K562 (cell line): Measurements from ENCODE around the gene COL26A1. TPM values are rescaled to one million over a fixed set of nuclear protein-coding genes. Genes with fewer than 3 reads are reported as not detected.

Source experiments
- ATAC-seq: fragments of 200-7000 bp; cut with Tn5 transposase; 3 replicates; pipeline ENCODE4 v1.9.1; 2020; ENCODE audit warnings: moderate library complexity
- BruUV-seq: library from RNA; stranded (reverse); fragments of 400-500 nt; replicated peaks from 2 replicates; lab custom pipeline; 2021; lab: Mats Ljungman, UMichigan
- CTCF ChIA-PET: fragments of 300-600 bp; formaldehyde crosslinking; extraction: SDS; loops from one replicate; lab custom pipeline; 2021; ENCODE audit warnings: low intra/inter-chr PET ratio; lab: Yijun Ruan, JAX
- POLR2A ChIA-PET: fragments of 300-600, 350-650 bp; sonication (Branson Sonifier 250); formaldehyde crosslinking; extraction: SDS; loops from one replicate; lab custom pipeline; 2021; ENCODE audit warnings: antibody characterized with exemption, inconsistent platforms; lab: Yijun Ruan, JAX
- DNase-seq, 4 experiments: peaks; one replicate each; pipeline versions ENCODE4 v3.0.0 to v3.0.0-alpha.2; 2011 to 2018; ENCODE audit warnings: low spot score in 3 of 4, mixed read lengths in 3 of 4; ENCODE audit errors: extremely low read depth in 1 of 4
- FAIRE-seq: peaks from 2 replicates; lab custom pipeline; 2011; peaks lifted over from hg19 to GRCh38; lab: Jason Lieb, UNC
- H2AFZ ChIP-seq: 2 replicates; pipeline ENCODE4 v1.6.0; 2011; ENCODE audit warnings: low read depth, low read length, control low read depth, inconsistent platforms
- H3K27ac ChIP-seq: fragments of 200-600 bp; 3 replicates; pipeline ENCODE4 v1.8.0; 2011; ENCODE audit warnings: low read depth, mild to moderate bottlenecking, control low read depth, inconsistent platforms, low read length, moderate library complexity, mixed read lengths; ENCODE audit errors: extremely low read depth
- H3K27me3 ChIP-seq, 2 experiments: fragments of 300-600 bp in 1 of 2; 2 replicates in 1 of 2; 3 replicates in 1 of 2; pipeline versions ENCODE4 v1.6.0 to v1.8.0; 2011; ENCODE audit warnings: inconsistent platforms in 2 of 2, low read length in 2 of 2, mild to moderate bottlenecking in 1 of 2, mixed read lengths in 1 of 2, moderate library complexity in 1 of 2; ENCODE audit not compliant: control insufficient read depth in 2 of 2, insufficient read depth in 2 of 2
- H3K36me3 ChIP-seq: fragments of 300-600 bp; 3 replicates; pipeline ENCODE4 v1.8.0; 2011; ENCODE audit warnings: mild to moderate bottlenecking, low read length, inconsistent platforms; ENCODE audit not compliant: control insufficient read depth, insufficient read depth
- H3K4me1 ChIP-seq, 2 experiments: fragments of 200-600 bp in 1 of 2; replicated peaks in 1 of 2; 2 replicates in 1 of 2; 3 replicates in 1 of 2; pipeline versions ENCODE4 v1.5.1 to v1.8.0; 2011; ENCODE audit warnings: inconsistent platforms in 2 of 2, low read length in 2 of 2, mild to moderate bottlenecking in 1 of 2, mixed read lengths in 1 of 2, moderate library complexity in 1 of 2; ENCODE audit not compliant: control insufficient read depth in 2 of 2, insufficient read depth in 2 of 2
- H3K4me2 ChIP-seq: 2 replicates; pipeline ENCODE4 v1.6.1; 2011; ENCODE audit warnings: low read length, control low read depth, inconsistent platforms, mixed read lengths; ENCODE audit not compliant: insufficient read depth
- H3K4me3 ChIP-seq: fragments of 200-600 bp; sonication (generic), shearing (Covaris generic); 2 replicates; pipeline ENCODE4 v1.5.1; 2016; ENCODE audit warnings: control low read depth, inconsistent platforms
- H3K79me2 ChIP-seq: fragments of 200-600 bp; 3 replicates; pipeline ENCODE4 v1.8.0; 2011; ENCODE audit warnings: low read length, inconsistent platforms; ENCODE audit not compliant: control insufficient read depth, insufficient read depth
- H3K9ac ChIP-seq, 2 experiments: 2 replicates each; pipeline versions ENCODE4 v1.6.0 to v1.6.1; 2011; ENCODE audit warnings: low read depth in 2 of 2, low read length in 2 of 2, control low read depth in 1 of 2, inconsistent platforms in 1 of 2, mild to moderate bottlenecking in 1 of 2, mixed read lengths in 1 of 2; ENCODE audit not compliant: insufficient read depth in 1 of 2
- H3K9me1 ChIP-seq: one replicate; pipeline ENCODE4 v1.6.0; 2011; ENCODE audit warnings: inconsistent platforms, mild to moderate bottlenecking, low read length, moderate library complexity; ENCODE audit not compliant: control insufficient read depth, insufficient read depth
- H3K9me3 ChIP-seq: replicated peaks from 2 replicates; pipeline ENCODE4 v1.5.1; 2011; ENCODE audit warnings: low read depth, low read length, inconsistent platforms; ENCODE audit not compliant: control insufficient read depth, insufficient read depth
- H4K20me1 ChIP-seq: replicated peaks from 2 replicates; pipeline ENCODE4 v1.6.1; 2011; ENCODE audit warnings: low read length, inconsistent platforms, mixed read lengths; ENCODE audit not compliant: control insufficient read depth, insufficient read depth
- CBFA2T2 ChIP-seq: fragments of 450-650 bp; conservative IDR thresholded peaks from 2 replicates; pipeline ENCODE4 v1.6.1; 2017; ENCODE audit warnings: mild to moderate bottlenecking
- CEBPB ChIP-seq: fragments of 450-650 bp; IDR thresholded peaks from 2 replicates; pipeline ENCODE4 v1.6.1; 2016; ENCODE audit warnings: missing genetic modification characterization, missing compliant biosample characterization
- EWSR1 ChIP-seq: fragments of 450-650 bp; IDR thresholded peaks from 2 replicates; pipeline ENCODE4 v1.6.1; 2018; ENCODE audit warnings: borderline replicate concordance, mild to moderate bottlenecking, low read depth, moderate library complexity; ENCODE audit not compliant: partially characterized antibody
- ILF3 ChIP-seq: fragments of 450-650 bp; IDR thresholded peaks from 2 replicates; pipeline ENCODE4 v1.6.1; 2018; ENCODE audit warnings: antibody characterized with exemption, mild to moderate bottlenecking, moderate library complexity, borderline replicate concordance
- NFE2 ChIP-seq: IDR thresholded peaks from 2 replicates; pipeline ENCODE4 v1.6.1; 2014; ENCODE audit warnings: antibody characterized with exemption, low read depth
- SIN3A ChIP-seq, 2 experiments: fragments of 150-350 bp in 1 of 2; IDR thresholded peaks; 2 replicates each; pipeline ENCODE4 v1.6.1; 2011 to 2016; ENCODE audit warnings: borderline replicate concordance in 2 of 2, low read depth in 2 of 2, low read length in 2 of 2, mild to moderate bottlenecking in 2 of 2, moderate library complexity in 2 of 2; ENCODE audit not compliant: control insufficient read depth in 1 of 2
- ZNF384 ChIP-seq: IDR thresholded peaks from 2 replicates; pipeline ENCODE4 v1.6.1; 2012; ENCODE audit warnings: low read depth, low read length, improper control_type of control experiment
- ZNF586 ChIP-seq: fragments of 450-650 bp; formaldehyde crosslinking; conservative IDR thresholded peaks from 2 replicates; pipeline ENCODE4 v1.4.0; 2020; ENCODE audit warnings: mild to moderate bottlenecking, moderate library complexity
- WGBS: fragments of 100-300 bp; shearing (Covaris generic); methylation state at CpG from one replicate; pipeline ENCODE4 v1.1.6; 2016; ENCODE audit warnings: low coverage, mixed read lengths; ENCODE audit not compliant: insufficient coverage; ENCODE audit errors: missing lambda C conversion rate; 5-methylcytosine and 5-hydroxymethylcytosine counted together
- in situ Hi-C: fragments of 300-500 bp; cut with MboI; formaldehyde crosslinking; loops from 4 replicates; pipeline ENCODE4 v1.15.0; 2018; ENCODE audit warnings: inconsistent platforms, mixed read lengths
- intact Hi-C: fragments of 100-400 bp; cut with micrococcal nuclease; formaldehyde crosslinking; loops from 2 replicates; pipeline ENCODE4 v1.14.2; 2022
- polyA plus RNA-seq, 8 experiments: library from polyadenylated mRNA; depleted of rRNA in 4 of 8; stranded (reverse) in 5 of 8; unstranded in 3 of 8; fragments of >200 nt; fragmentation: Nextera tagmentation in 2 of 8; fragmentation: Illumina TruSeq in 1 of 8; extraction: Ambion mirVana in 2 of 8; extraction: Trizol in 1 of 8; gene quantifications; 2 replicates each; pipeline versions ENCODE4 v1.2.1 to v1.2.3, GENCODE V29; 2011 to 2014; ENCODE audit warnings: inconsistent platforms in 1 of 8, missing spikeins in 1 of 8
- total RNA-seq, 7 experiments: library from RNA; depleted of rRNA in 6 of 7; stranded (reverse); fragments of >200 nt in 6 of 7; fragmentation: Illumina TruSeq in 2 of 7; extraction: Trizol in 2 of 7; gene quantifications; 2 replicates each; pipeline versions ENCODE4 v1.2.1 to v1.2.3, GENCODE V29; 2011 to 2021; ENCODE audit warnings: low replicate concordance in 1 of 7

Gene COL26A1
- total and polyA plus RNA-seq, 9 of the 15 experiments (the other 6 are each of a cell fraction or from before 2014, with no cell fraction given): 0.04 to 0.39 (median 0.07) TPM; not detected in 5

- Histone ChIP-seq H3K9me1 (no peaks in the 10 kb centered on the region), H3K27me3 (peaks cover 31 to 63% of the 10 kb centered on the region in 2 experiments), H3K4me2 (no peak overlapping the region), H3K9me3 (no peaks in the 10 kb centered on the region), H3K9ac (no peak overlapping the region; a peak in 1 of 4 replicates), H3K4me1 (no peaks in the 10 kb centered on the region), H3K36me3 (no peaks in the 10 kb centered on the region), H3K27ac (no peak overlapping the region), H2AFZ (no peak overlapping the region), H3K4me3 (no peak overlapping the region), H4K20me1 (0 out of 2 replicates have a peak, but pooled peaks cover 6% of the 10 kb centered on the region), H3K79me2 (no peaks in the 10 kb centered on the region)
- no TSS peak for BruUV-seq
- intact Hi-C loops (no loop called here), in situ Hi-C loops (no loop called here)
- no peak for ATAC-seq
- no peak for FAIRE-seq
- ChIA-PET CTCF (no interaction called here), POLR2A (no interaction called here)
- WGBS: 2% methylated on average over 15 of the region's 15 CpGs
- TF ChIP-seq CBFA2T2 (no peak), EWSR1 (no peak), ZNF586 (CRISPR knock-in tag) (no peak), CEBPB (no peak)
- no peak for DNase-seq
Observed at GRCh38 chr7:101494602-101495329, 132.1 kb downstream of the COL26A1 start.

- no peak for FAIRE-seq
- Histone ChIP-seq H3K27ac (no peak overlapping the region), H2AFZ (no peak overlapping the region)
Observed at GRCh38 chr7:101496017-101496416, 133.3 kb downstream of the COL26A1 start.

More at GRCh38 chr7:101496017-101496416, 133.3 kb downstream of the COL26A1 start:
- ChIA-PET CTCF (no interaction called here), POLR2A (no interaction called here)
- Histone ChIP-seq H3K4me2 (no peak overlapping the region), H3K9me3 (no peaks in the 10 kb centered on the region), H3K36me3 (no peaks in the 10 kb centered on the region), H4K20me1 (0 out of 2 replicates have a peak, but pooled peaks cover 6% of the 10 kb centered on the region), H3K9me1 (no peaks in the 10 kb centered on the region), H3K9ac (no peak overlapping the region), H3K4me3 (no peak overlapping the region), H3K79me2 (no peaks in the 10 kb centered on the region), H3K4me1 (no peaks in the 10 kb centered on the region), H3K27me3 (peaks cover 35 to 60% of the 10 kb centered on the region in 2 experiments)
- WGBS: 3% methylated on average over 8 of the region's 8 CpGs
- no TSS peak for BruUV-seq
- TF ChIP-seq NFE2 (peak; percentile 34; the same call in 1 of the 2 replicates), SIN3A (IDR thresholded peaks at IDR 0.05; ENCODE audit: borderline replicate concordance in 2 of 2, control insufficient read depth in 1 of 2, low read depth in 2 of 2, low read length in 2 of 2) (no peak), ZNF384 (0 out of 2 replicates have a peak, but pooled peaks have one; percentile 22), ILF3 (no peak)
- in situ Hi-C loops: no loop called here
- DNase-seq (no peak), ATAC-seq (no peak)
- intact Hi-C loops: no loop called here
